ENCODE measurements around the gene ATL3. TPM values are rescaled to one million over a fixed set of nuclear protein-coding genes. Genes with fewer than 3 reads are reported as not detected.
A peak's percentile ranks its signal among the peaks of the same experiment; 100 is the strongest.
"Not testable (repeated sequence)": the region's sequence is repeated elsewhere in the genome, so short reads cannot be mapped to it uniquely, and the experiment has no call there.

Gene ATL3
- total RNA-seq, 1 experiment from 2014 or later: 51.0 TPM

DNA sequence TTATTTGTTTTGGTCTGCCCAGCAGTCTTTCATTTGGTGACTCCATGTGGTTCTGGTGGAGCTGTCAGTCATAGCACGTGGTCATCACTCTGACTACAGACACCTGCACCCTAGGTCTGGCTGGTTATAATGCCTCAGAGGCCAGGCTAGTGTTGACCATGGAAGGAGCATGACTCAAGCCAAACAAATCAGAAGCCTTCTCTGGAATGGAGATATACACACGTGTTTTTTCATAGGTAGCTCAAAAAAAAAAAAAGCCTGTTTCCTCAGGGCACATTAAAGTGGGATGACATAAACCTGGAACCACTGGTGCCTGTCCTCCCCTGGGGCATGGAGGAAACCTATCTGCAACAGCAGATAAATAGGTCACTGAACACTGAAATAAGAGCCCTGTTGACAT is 48.9 kb downstream of the ATL3 start:
- no peaks in the 10 kb centered on the region for H3K9me3 ChIP-seq (ENCODE audit: low read length)

DNA sequence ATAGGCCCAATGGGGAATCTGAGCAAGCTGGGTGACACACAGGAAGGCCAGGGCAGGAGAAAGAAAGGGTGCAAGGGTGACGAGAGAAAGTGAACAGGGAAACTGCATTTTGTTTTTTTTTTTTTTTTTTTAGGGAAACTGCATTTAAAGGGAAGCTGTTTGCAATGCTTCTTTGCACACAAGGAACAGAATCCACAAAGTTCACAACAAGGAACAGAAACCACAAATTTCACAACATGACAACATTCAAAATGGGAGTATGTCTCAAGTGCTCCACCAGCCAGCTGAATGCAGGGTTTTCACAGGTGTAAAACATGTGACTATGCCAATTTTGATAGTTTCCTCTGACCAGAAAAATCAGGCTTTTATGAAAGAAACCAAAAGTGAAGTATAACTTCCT is 50.1 kb downstream of the ATL3 start:
- H3K9ac ChIP-seq (ENCODE audit: low read length): no peak overlapping the region
- no peaks in the 10 kb centered on the region for H3K27me3 ChIP-seq (ENCODE audit: low read length)
- CTCF ChIA-PET: no interaction called here
- no TSS peak for BruUV-seq (replicated peaks)
- POLR2A ChIA-PET (ENCODE audit: unreplicated experiment): interaction anchor here (0.6 kb wide), 1 partner anchor 1030 kb away, joined by 5 read pairs; the partner anchor contains the start of gene TUT1
- no peaks in the 10 kb centered on the region for H3F3A ChIP-seq (ENCODE audit: low read length, unreplicated experiment)
- no peaks in the 10 kb centered on the region for H3K79me2 ChIP-seq (ENCODE audit: low read length)
- no peak for ATAC-seq
- no peak overlapping the region for H3K4me3 ChIP-seq (ENCODE audit: low read length)
- H3K27ac ChIP-seq (ENCODE audit: low read length): no peak overlapping the region
- no peak overlapping the region for H2AFZ ChIP-seq (ENCODE audit: low read length)
- peaks cover 19% of the 10 kb centered on the region for H3K4me1 ChIP-seq (ENCODE audit: insufficient read depth, low read length)
- TF ChIP-seq EZH2 (IDR thresholded peaks at IDR 0.05; ENCODE audit: low read length, unreplicated experiment) (no peak), EZH2phosphoT487 (IDR thresholded peaks at IDR 0.05; ENCODE audit: borderline replicate concordance, low read length) (no peak)
- intact Hi-C loops (cut with micrococcal nuclease): no loop called here
- DNase-seq: no peak
- no peaks in the 10 kb centered on the region for H3K36me3 ChIP-seq (ENCODE audit: low read depth, low read length)
- H3K4me2 ChIP-seq (ENCODE audit: low read length): no peak overlapping the region
- H3K9me2 ChIP-seq (replicated peaks; ENCODE audit: low read length): no peaks in the 10 kb centered on the region
- H4K20me1 ChIP-seq (ENCODE audit: low read length): no peaks in the 10 kb centered on the region
- H3K9me3 ChIP-seq (ENCODE audit: low read length): no peaks in the 10 kb centered on the region

More for the DNA sequence above, 48.9 kb downstream of the ATL3 start:
- peak overlapping the region; percentile 23 for H3K27ac ChIP-seq (ENCODE audit: low read length)
- H3K4me2 ChIP-seq (ENCODE audit: low read length): peak overlapping the region; percentile 22
- DNase-seq (peak; percentile 94), ATAC-seq (peak; percentile 92)
- no peaks in the 10 kb centered on the region for H4K20me1 ChIP-seq (ENCODE audit: low read length)
- H3K36me3 ChIP-seq (ENCODE audit: low read depth, low read length): no peaks in the 10 kb centered on the region
- TF ChIP-seq EZH2 (IDR thresholded peaks at IDR 0.05; ENCODE audit: low read length, unreplicated experiment) (no peak), EZH2phosphoT487 (IDR thresholded peaks at IDR 0.05; ENCODE audit: borderline replicate concordance, low read length) (no peak)
- TF ChIP-seq, protein P1, sequence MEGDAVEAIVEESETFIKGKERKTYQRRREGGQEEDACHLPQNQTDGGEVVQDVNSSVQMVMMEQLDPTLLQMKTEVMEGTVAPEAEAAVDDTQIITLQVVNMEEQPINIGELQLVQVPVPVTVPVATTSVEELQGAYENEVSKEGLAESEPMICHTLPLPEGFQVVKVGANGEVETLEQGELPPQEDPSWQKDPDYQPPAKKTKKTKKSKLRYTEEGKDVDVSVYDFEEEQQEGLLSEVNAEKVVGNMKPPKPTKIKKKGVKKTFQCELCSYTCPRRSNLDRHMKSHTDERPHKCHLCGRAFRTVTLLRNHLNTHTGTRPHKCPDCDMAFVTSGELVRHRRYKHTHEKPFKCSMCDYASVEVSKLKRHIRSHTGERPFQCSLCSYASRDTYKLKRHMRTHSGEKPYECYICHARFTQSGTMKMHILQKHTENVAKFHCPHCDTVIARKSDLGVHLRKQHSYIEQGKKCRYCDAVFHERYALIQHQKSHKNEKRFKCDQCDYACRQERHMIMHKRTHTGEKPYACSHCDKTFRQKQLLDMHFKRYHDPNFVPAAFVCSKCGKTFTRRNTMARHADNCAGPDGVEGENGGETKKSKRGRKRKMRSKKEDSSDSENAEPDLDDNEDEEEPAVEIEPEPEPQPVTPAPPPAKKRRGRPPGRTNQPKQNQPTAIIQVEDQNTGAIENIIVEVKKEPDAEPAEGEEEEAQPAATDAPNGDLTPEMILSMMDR (conservative IDR thresholded peaks at IDR 0.05; ENCODE audit: low read depth, low read length): no peak
- intact Hi-C loops (cut with micrococcal nuclease): no loop called here
- no peak overlapping the region for H2AFZ ChIP-seq (ENCODE audit: low read length)
- no peaks in the 10 kb centered on the region for H3K9me2 ChIP-seq (replicated peaks; ENCODE audit: low read length)
- no peaks in the 10 kb centered on the region for H3K79me2 ChIP-seq (ENCODE audit: low read length)
- POLR2A ChIA-PET (ENCODE audit: unreplicated experiment): interaction anchor here (0.6 kb wide), 1 partner anchor 92 kb away, joined by 5 read pairs; no protein-coding TSS in a partner anchor
- CTCF ChIA-PET: interaction anchor here (0.5 to 0.6 kb wide), 2 partner anchors 13 to 339 kb away, joined by 3 read pairs; no protein-coding TSS in a partner anchor
- BruUV-seq (replicated peaks): TSS peak; percentile 8
- no peaks in the 10 kb centered on the region for H3F3A ChIP-seq (ENCODE audit: low read length, unreplicated experiment)
- H3K4me3 ChIP-seq (ENCODE audit: low read length): no peak overlapping the region
- peaks cover 24% of the 10 kb centered on the region for H3K4me1 ChIP-seq (ENCODE audit: insufficient read depth, low read length)
- no peaks in the 10 kb centered on the region for H3K27me3 ChIP-seq (ENCODE audit: low read length)
- no peak overlapping the region for H3K9ac ChIP-seq (ENCODE audit: low read length)

DNA sequence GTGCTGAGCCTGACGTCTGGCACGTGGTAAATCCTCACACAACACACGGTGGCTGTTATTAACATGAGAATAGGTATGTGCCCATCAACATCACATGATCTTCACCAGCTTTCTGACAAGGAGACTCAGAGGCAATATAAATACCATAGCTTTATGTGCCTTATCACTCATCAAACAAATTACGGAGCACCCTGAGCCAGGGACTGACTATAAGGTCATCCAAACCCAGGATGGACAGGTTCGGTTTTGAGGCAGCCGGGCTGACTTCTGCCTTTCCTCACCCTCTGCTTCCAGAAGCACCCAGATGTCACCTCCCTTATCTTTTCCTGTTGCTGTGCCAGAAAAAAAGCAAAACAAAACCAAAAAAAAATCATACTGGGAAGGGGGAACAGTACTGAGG is 51.2 kb downstream of the ATL3 start:
- no peak overlapping the region for H2AFZ ChIP-seq (ENCODE audit: low read length)
- no peak overlapping the region for H3K27ac ChIP-seq (ENCODE audit: low read length)
- no peaks in the 10 kb centered on the region for H3K9me2 ChIP-seq (replicated peaks; ENCODE audit: low read length)
- no peaks in the 10 kb centered on the region for H3K36me3 ChIP-seq (ENCODE audit: low read depth, low read length)
- ATAC-seq: no peak
- intact Hi-C loops (cut with micrococcal nuclease): no loop called here
- H3K9ac ChIP-seq (ENCODE audit: low read length): no peak overlapping the region
- no peaks in the 10 kb centered on the region for H3K9me3 ChIP-seq (ENCODE audit: low read length)
- CTCF ChIA-PET: no interaction called here
- H3K4me2 ChIP-seq (ENCODE audit: low read length): no peak overlapping the region
- no peak for DNase-seq
- TF ChIP-seq EZH2 (IDR thresholded peaks at IDR 0.05; ENCODE audit: low read length, unreplicated experiment): no peak
- no peak for TF ChIP-seq EZH2phosphoT487 (IDR thresholded peaks at IDR 0.05; ENCODE audit: borderline replicate concordance, low read length)
- TF ChIP-seq, protein P1 (conservative IDR thresholded peaks at IDR 0.05; ENCODE audit: low read depth, low read length): no peak
- no peaks in the 10 kb centered on the region for H3F3A ChIP-seq (ENCODE audit: low read length, unreplicated experiment)
- POLR2A ChIA-PET (ENCODE audit: unreplicated experiment): no interaction called here
- no peaks in the 10 kb centered on the region for H3K79me2 ChIP-seq (ENCODE audit: low read length)
- H3K27me3 ChIP-seq (ENCODE audit: low read length): no peaks in the 10 kb centered on the region
- no TSS peak for BruUV-seq (replicated peaks)
- H3K4me3 ChIP-seq (ENCODE audit: low read length): no peak overlapping the region
- no peaks in the 10 kb centered on the region for H4K20me1 ChIP-seq (ENCODE audit: low read length)
- H3K4me1 ChIP-seq (ENCODE audit: insufficient read depth, low read length): peaks cover 13% of the 10 kb centered on the region

DNA sequence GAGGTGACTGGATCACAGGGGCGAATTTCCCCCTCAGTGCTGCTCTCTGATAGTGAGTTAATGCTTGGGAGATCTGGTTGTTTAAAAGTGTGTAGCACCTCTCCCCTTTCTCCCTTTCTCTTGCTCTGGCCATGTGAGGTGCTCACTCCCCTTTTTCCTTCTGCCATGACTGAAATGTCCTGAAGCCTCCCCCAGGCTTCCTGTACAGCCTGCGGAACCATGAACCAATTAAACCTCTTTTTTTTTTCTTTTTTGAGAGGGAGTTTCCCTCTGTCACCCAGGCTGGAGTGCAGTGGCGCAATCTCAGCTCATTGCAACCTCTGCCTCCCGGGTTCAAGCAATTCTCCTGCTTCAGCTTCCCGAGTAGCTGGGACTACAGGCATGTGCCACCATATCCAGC is 53.5 kb downstream of the ATL3 start:
- POLR2A ChIA-PET (ENCODE audit: unreplicated experiment); intact Hi-C loops (cut with micrococcal nuclease); H3K9me2 ChIP-seq (replicated peaks; ENCODE audit: low read length); CTCF ChIA-PET; ATAC-seq; H3K9ac ChIP-seq (ENCODE audit: low read length); H4K20me1 ChIP-seq (ENCODE audit: low read length); H3F3A ChIP-seq (ENCODE audit: low read length, unreplicated experiment); H3K27me3 ChIP-seq (ENCODE audit: low read length); DNase-seq; H3K4me3 ChIP-seq (ENCODE audit: low read length); BruUV-seq (replicated peaks); H3K4me2 ChIP-seq (ENCODE audit: low read length); H2AFZ ChIP-seq (ENCODE audit: low read length); H3K4me1 ChIP-seq (ENCODE audit: insufficient read depth, low read length); H3K27ac ChIP-seq (ENCODE audit: low read length); H3K36me3 ChIP-seq (ENCODE audit: low read depth, low read length); H3K9me3 ChIP-seq (ENCODE audit: low read length): not testable (repeated sequence)
- H3K79me2 ChIP-seq (ENCODE audit: low read length): peaks cover 11% of the 10 kb centered on the region
